Adipocyte (in vitro differentiated cells): ENCODE results near the gene HELLS.

ENCODE experiments used
- DNase-seq: peaks from one replicate; pipeline ENCODE4 v3.0.0-alpha.2; 2015; ENCODE audit warnings: low read depth
- H3K27me3 ChIP-seq: replicated peaks from 2 replicates; pipeline ENCODE4 v1.7.0; 2013; ENCODE audit warnings: mild to moderate bottlenecking, low read length, moderate library complexity; ENCODE audit not compliant: control insufficient read depth, insufficient read depth
- H3K36me3 ChIP-seq: 2 replicates; pipeline ENCODE4 v1.7.0; 2013; ENCODE audit warnings: low read length, mild to moderate bottlenecking, moderate library complexity; ENCODE audit not compliant: control insufficient read depth, insufficient read depth, severe bottlenecking
- H3K4me1 ChIP-seq: 2 replicates; pipeline ENCODE4 v1.7.0; 2013; ENCODE audit warnings: mild to moderate bottlenecking, low read length, moderate library complexity; ENCODE audit not compliant: control insufficient read depth, insufficient read depth
- H3K4me3 ChIP-seq: 2 replicates; pipeline ENCODE4 v1.7.0; 2013; ENCODE audit warnings: mild to moderate bottlenecking, low read length, moderate library complexity
- H3K9ac ChIP-seq: 2 replicates; pipeline ENCODE4 v1.7.0; 2013; ENCODE audit warnings: mild to moderate bottlenecking, low read length, moderate library complexity
- H3K9me3 ChIP-seq: 2 replicates; pipeline ENCODE4 v1.7.0; 2013; ENCODE audit warnings: mild to moderate bottlenecking, low read length, moderate library complexity; ENCODE audit not compliant: control insufficient read depth

The HELLS gene

GRCh38 chr10:94640562-94640961 is 95.0 kb downstream of the HELLS start:
- no peaks in the 10 kb centered on the region for H3K4me1 ChIP-seq
- DNase-seq: no peak
- H3K9me3 ChIP-seq: peaks cover 12% of the 10 kb centered on the region
- H3K27me3 ChIP-seq: no peaks in the 10 kb centered on the region
- no peak overlapping the region for H3K9ac ChIP-seq
- no peaks in the 10 kb centered on the region for H3K36me3 ChIP-seq
- H3K4me3 ChIP-seq: no peak overlapping the region

GRCh38 chr10:94641480-94641879 is 95.9 kb downstream of the HELLS start:
- no peaks in the 10 kb centered on the region for H3K4me1 ChIP-seq
- no peak for DNase-seq
- H3K4me3 ChIP-seq: no peak overlapping the region
- peaks cover 12% of the 10 kb centered on the region for H3K9me3 ChIP-seq
- no peak overlapping the region for H3K9ac ChIP-seq
- no peaks in the 10 kb centered on the region for H3K27me3 ChIP-seq
- H3K36me3 ChIP-seq: no peaks in the 10 kb centered on the region

- Histone ChIP-seq H3K9ac (no peak overlapping the region), H3K9me3 (no peaks in the 10 kb centered on the region), H3K4me3 (no peak overlapping the region), H3K27me3 (no peaks in the 10 kb centered on the region), H3K4me1 (no peaks in the 10 kb centered on the region), H3K36me3 (no peaks in the 10 kb centered on the region)
- no peak for DNase-seq
These were observed 98.8 kb downstream of the HELLS start for GRCh38 chr10:94644352-94644751.

GRCh38 chr10:94645285-94645684 is 99.7 kb downstream of the HELLS start:
- Histone ChIP-seq H3K4me3 (no peak overlapping the region), H3K36me3 (no peaks in the 10 kb centered on the region), H3K27me3 (no peaks in the 10 kb centered on the region), H3K9ac (no peak overlapping the region), H3K4me1 (no peaks in the 10 kb centered on the region), H3K9me3 (no peaks in the 10 kb centered on the region)
- no peak for DNase-seq
